HG03439 (cell line): Measurements from ENCODE around the gene ACRV1.
"Not testable (repeated sequence)": the region's sequence is repeated elsewhere in the genome, so short reads cannot be mapped to it uniquely, and the experiment has no call there.

Experiments
- ATAC-seq: cut with Tn5 transposase; IDR thresholded peaks from one replicate; pipeline ENCODE4 v1.9.1; 2021; ENCODE audit warnings: mild to moderate bottlenecking, moderate library complexity; ENCODE audit not compliant: unreplicated experiment

The ACRV1 gene, protein sequence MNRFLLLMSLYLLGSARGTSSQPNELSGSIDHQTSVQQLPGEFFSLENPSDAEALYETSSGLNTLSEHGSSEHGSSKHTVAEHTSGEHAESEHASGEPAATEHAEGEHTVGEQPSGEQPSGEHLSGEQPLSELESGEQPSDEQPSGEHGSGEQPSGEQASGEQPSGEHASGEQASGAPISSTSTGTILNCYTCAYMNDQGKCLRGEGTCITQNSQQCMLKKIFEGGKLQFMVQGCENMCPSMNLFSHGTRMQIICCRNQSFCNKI

GRCh38 chr11:125680747-125681146 is at the start of gene ACRV1:
TSS of gene ACRV1 (minus strand) at chr11:125680847. CDS start at chr11:125680780, 67 bp downstream.
- ATAC-seq: no peak

GRCh38 chr11:125728969-125729368 is 48.3 kb upstream of the ACRV1 start:
- ATAC-seq: no peak

- no peak for ATAC-seq
These were observed 43.5 kb upstream of the ACRV1 start for GRCh38 chr11:125724125-125724524.

GRCh38 chr11:125720781-125721180 is 40.1 kb upstream of the ACRV1 start:
- ATAC-seq: no peak

DNA sequence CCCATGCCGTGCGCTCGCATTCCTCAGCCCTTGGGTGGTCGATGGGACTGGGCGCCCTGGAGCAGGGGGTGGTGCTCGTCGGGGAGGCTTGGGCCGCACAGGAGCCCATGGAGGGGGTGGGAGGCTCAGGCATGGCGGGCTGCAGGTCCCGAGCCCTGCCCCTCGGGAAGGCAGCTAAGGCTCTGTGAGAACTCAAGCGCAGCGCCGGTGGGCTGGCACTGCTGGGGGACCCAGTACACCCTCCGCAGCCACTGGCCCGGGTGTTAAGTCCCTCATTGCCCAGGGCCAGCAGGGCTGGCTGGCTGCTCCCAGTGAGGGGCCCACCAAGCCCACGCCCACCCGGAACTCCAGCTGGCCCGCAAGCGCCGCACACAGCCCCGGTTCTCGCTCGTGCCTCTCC is 24.0 kb upstream of the ACRV1 start:
- not testable (repeated sequence) for ATAC-seq

DNA sequence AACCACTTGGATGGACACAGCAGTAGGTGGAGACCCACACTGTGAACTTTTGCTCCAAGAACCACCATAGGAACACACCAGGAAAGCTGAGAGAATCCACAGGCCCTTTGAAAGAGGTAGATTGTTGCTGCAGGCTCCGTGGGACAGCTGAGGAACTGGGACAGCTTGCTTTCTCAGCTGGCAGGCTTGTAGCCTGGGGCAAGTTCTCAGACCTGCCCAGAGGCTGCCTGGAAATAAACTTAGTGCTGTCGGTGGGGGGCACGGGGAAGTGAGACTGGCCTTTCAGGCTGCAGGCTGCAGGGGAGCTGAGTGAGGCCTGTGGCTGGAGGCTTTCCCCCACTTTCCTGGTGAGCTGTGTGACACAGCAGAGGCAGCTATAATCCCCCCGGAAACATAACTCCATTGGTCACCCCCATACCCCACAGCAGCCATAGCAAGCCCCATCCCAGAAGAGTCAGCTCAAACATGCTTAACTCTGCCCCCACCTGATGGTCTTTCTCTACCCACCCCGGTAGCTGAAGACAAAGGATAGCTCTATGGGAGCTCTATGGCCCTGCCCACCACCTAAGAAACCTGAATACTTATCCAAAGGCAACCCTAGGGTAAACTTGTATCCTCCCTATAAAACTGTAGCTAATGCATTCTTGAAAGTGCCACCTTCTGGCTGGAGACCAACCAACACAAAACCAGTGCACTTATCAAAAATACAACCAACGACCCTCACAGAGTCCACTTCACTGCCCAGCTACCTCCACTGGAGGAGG is 21.4 kb upstream of the ACRV1 start:
- ATAC-seq: no peak

DNA sequence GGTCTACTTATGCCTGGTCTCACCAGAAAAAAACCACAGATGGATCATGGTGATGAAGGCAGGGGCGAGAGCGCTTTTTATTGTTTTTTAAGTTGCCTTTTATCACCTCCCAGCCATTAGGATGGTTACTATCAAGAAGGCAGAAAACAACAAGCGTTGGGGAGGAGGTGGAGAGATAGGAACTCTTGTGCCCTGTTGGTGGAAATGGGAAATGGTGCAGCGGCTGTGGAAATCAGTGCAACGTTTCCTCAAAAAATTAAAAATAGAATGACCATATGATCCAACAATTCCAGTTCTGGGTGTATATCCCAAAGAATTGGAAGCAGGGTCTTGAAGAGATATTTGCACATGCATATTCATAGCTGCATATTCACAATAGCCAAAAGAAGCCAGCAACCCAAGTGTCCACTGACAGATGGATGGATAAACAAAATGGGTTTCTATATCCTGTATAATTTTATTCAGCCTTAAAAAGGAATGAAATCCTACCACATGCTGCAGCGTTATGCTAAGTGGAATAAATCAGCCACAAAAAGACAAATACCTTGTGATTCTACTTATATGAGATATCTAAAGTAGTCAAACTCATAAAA is 20.5 kb upstream of the ACRV1 start:
- ATAC-seq: no peak

DNA sequence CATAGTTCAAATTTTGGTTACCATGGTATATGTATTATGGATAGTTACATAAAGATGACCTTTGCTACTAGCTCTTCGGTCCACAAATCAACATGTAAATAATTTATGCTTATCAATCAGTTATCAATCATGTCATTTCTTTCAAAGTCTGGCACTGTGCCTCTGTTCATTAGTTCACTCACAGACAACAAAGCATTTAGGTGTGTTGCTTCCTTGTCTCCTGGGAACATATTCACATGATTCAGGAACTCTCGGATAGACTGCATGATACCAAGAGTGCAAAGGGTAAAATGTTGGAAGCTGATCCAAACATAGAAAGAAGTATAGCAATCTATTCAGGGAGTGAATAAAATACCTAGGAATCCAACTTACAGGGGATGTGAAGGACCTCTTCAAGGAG is 14.3 kb upstream of the ACRV1 start:
- no peak for ATAC-seq

DNA sequence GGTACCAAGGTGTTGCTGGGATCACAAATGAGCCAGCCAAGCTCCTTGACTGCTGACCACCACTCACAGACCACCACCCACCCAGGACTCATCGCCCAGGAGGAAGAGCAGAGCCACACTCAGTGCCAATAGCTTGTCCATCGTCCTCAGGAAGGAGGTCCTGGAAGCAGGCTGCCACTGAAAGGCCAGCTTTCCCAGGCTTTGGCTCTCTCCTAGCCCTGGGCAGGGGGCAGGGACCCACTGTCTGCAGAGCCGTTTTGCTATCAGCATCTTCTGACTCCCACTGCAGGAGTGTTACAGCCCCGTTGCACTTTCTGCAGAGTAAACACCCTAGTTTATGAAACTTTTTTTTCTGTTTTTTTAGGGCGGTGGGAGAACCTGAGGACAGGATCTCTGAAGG is 12.2 kb upstream of the ACRV1 start:
- ATAC-seq: no peak

DNA sequence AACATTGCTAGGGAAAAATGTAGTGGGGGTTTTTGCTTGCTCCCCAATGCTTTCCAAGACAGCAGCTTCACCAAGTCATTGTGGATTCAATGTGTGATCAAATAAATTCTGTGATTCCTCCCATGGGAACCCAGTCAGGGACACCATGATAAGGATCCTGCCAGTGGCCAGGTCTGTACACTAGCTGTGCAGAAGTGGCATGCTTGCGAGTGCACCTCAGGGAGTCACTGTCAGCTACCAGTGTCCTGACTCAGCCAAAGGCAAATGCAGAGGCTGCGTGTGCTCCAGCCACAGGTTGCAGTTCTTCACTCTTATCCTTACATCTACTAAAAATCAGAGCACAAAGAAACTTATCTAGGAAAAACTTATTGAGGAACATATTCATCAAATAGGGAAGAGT is 9.4 kb upstream of the ACRV1 start:
- no peak for ATAC-seq

GRCh38 chr11:125689274-125689859 is 8.7 kb upstream of the ACRV1 start:
- no peak for ATAC-seq

- ATAC-seq: no peak
These were observed 8.0 kb upstream of the ACRV1 start for GRCh38 chr11:125688632-125689031.

- ATAC-seq: no peak
These were observed 7.4 kb upstream of the ACRV1 start for GRCh38 chr11:125688066-125688465.

GRCh38 chr11:125685228-125685627 is 4.6 kb upstream of the ACRV1 start:
- ATAC-seq: no peak

DNA sequence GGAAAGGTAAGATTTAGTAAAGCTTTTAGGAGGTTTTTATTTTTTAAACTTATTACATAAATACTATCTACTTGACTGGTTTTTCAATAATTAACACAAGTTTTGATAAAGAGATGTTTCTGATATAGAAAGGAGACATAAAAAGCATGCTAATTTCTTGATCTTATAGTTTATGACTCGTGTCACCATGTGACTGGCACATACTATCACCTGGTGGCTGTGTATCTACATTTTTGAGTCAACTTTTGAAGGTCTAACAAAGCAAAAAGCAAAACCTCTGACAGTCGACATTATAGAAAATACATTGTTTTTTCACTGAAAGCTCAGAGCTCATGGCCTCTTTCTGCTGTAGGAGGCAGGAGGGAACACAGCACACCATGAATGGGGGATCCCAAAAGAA is 810 bp downstream of the ACRV1 start:
- ATAC-seq: no peak

DNA sequence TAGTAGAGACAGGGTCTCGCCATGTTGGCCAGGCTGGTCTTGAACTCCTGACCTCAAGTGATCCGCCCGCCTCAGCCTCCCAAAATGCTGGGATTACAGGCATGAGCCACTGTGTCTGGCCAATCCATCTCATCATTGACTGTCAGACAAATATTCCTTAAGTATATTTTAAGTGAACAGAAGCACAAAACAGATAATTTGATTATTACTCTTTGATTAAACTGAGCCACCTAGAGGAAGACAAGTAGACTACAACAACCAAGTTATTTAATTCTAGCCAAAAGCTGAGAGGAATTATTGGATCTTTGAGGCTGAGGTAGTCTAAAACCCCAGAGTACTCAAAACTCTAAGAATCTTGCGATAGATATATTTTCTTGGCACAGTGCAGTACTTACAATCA is 1.2 kb downstream of the ACRV1 start:
- no peak for ATAC-seq

DNA sequence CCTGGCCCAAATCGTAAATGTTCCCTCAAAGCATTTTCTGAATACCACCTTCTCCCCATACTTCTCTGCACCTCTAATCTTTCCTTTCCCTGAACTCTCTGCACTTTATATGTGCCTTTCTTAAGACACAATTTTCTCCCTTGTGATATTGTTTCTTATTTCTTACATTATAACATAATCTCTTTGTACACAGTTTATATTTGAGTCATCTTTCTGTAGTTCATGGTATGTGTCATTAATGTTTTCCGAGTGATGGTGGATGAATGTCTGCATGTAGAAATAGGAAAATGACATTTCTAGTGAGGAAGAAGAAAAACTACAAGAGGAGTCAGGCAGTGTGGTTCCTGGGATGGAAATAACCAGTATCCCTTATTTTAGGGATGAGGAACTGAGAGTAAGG is 5.5 kb downstream of the ACRV1 start:
- ATAC-seq: no peak

DNA sequence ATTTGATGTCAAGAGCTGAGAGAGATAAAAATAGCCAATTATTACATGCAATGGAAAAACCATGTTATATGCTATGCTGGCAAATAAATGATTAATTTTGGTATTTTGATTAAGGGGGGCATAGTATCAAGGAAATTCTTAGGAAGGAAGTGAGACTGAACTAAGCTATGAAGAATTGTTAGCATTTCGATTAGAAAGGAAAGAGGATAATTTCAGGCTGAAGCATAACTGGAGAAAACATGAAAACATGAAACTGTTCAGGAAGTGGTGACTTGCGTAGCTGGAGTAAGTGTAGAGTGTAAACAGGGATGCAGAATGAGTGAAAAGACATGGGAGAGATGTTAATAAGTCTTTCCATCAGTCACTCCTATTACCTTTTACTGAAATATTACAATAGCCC is 6.4 kb downstream of the ACRV1 start:
- ATAC-seq: no peak

DNA sequence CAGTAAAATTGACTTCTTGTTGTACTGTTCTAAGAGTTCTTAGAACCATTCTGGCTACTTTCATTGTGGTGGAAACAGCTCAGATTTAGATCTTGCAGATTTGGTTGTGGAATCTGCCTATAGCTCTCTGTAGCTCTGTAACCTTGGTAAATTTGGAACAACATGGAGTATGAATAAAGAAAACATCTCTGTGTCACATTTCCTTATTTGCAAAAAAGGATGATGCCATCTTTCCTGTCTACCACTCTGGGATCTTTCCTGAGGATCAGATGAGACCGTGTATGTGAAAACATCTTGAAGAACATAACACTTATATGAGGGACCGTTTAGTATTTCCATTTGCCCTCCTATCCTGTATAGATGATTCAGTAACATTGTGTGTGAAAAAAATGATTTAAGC is 9.1 kb downstream of the ACRV1 start:
- ATAC-seq: no peak

DNA sequence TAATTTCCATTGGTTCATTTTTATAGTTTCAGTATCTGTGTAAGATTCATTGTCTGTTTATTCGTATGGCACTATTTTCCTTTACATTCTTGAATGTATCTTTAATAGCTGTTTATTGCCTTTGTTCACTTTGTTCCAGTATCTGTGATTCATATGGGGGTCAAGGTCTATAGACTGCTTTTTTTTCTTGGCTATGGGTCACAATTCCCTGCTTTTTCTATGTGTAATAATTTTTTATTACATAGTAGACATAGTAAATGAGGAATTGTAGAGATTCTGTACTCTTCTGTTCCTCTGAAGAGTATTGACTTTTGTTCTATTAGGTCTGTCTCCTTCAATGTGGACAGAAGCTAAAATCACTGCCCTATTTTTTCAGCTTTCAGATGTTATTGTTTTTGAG is 10.5 kb downstream of the ACRV1 start:
- ATAC-seq: no peak

- ATAC-seq: no peak
These were observed 13.5 kb downstream of the ACRV1 start for GRCh38 chr11:125667151-125667550.

DNA sequence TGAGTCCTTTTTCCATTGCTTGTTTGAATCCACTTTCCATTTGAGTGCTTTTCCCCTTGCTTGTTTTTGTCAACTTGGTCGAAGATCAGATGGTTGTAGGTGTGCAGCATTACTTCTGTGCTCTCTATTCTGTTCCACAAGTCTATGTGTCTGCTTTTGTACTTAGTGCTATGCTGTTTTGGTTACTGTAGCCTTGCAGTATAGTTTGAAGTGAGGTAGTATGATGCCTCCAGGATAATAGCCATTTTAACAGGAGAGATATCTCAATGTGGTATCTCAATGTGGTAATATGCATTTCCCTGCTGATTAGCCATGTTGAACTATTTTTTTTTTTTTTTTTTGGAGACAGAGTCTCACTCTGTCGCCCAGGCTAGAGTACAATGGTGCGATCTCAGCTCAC is 16.7 kb downstream of the ACRV1 start:
- no peak for ATAC-seq
